Transverse colon (tissue), 4 donors: Measurements from ENCODE around the gene PCGF1. TPM values are rescaled to one million over a fixed set of nuclear protein-coding genes. Genes with fewer than 3 reads are reported as not detected.
"Not testable (repeated sequence)": the region's sequence is repeated elsewhere in the genome, so short reads cannot be mapped to it uniquely, and the experiment has no call there.

Experiments
- DNase-seq: peaks from one replicate; pipeline ENCODE4 v3.0.0-alpha.2; 2019
- H3K27ac ChIP-seq, 4 donors: fragments of 200-600 bp; sonication (generic); 2 replicates each; pipeline ENCODE4 v1.5.1; 2016 to 2018; ENCODE audit warnings: inconsistent platforms in 4 of 4
- H3K27me3 ChIP-seq: fragments of 200-600 bp; sonication (generic); 2 replicates; pipeline ENCODE4 v1.5.1; 2017; ENCODE audit warnings: inconsistent platforms
- H3K36me3 ChIP-seq, 4 donors: fragments of 200-600 bp; sonication (generic); 2 replicates each; pipeline ENCODE4 v1.5.1; 2017 to 2019; ENCODE audit warnings: inconsistent platforms in 4 of 4
- H3K4me1 ChIP-seq, 4 donors: fragments of 200-600 bp; sonication (generic); 2 replicates each; pipeline ENCODE4 v1.5.1; 2017 to 2020; ENCODE audit warnings: inconsistent platforms in 4 of 4
- H3K4me3 ChIP-seq, 4 donors: fragments of 200-600 bp; sonication (generic); 1 replicate in 1 of 4; 2 replicates in 3 of 4; pipeline versions ENCODE4 v1.5.1 to v1.6.1; 2017 to 2019; ENCODE audit warnings: inconsistent platforms in 4 of 4
- H3K9me3 ChIP-seq, 2 donors: fragments of 200-600 bp; sonication (generic); 2 replicates each; pipeline ENCODE4 v1.5.1; 2017 to 2019; ENCODE audit warnings: inconsistent platforms in 2 of 2
- EP300 ChIP-seq: sonication (generic); formaldehyde crosslinking; IDR thresholded peaks from one replicate; pipeline ENCODE4 v1.6.1; 2017; ENCODE audit warnings: antibody characterized with exemption, low read depth
- POLR2A ChIP-seq: fragments of 450-650 bp; IDR thresholded peaks from one replicate; pipeline ENCODE4 v1.6.1; 2016; ENCODE audit warnings: antibody characterized with exemption, mild to moderate bottlenecking, moderate library complexity
- POLR2AphosphoS5 ChIP-seq, 3 donors: sonication (generic); formaldehyde crosslinking; IDR thresholded peaks; one replicate each; pipeline ENCODE4 v1.6.1; 2016; ENCODE audit warnings: antibody characterized with exemption in 3 of 3
- WGBS, 2 donors: methylation state at CpG; one replicate each; pipeline ENCODE4 v1.1.5; 2018; ENCODE audit warnings: low coverage in 1 of 2; 5-methylcytosine and 5-hydroxymethylcytosine counted together
- in situ Hi-C, 4 donors: fragments of 200-750 bp; cut with MboI; loops; one replicate each; pipeline versions ENCODE4 v1.15.0 to v1.15.1; 2017; ENCODE audit warnings: low sequenced_read_pairs in 3 of 4, low pct_ligation_motif_present in 1 of 4, low pct_unique_long_range_greater_than_20kb in 1 of 4
- intact Hi-C: fragments of 100-400 bp; cut with DNase I; formaldehyde crosslinking; loops from one replicate; pipeline ENCODE4 v1.15.1; 2023; ENCODE audit warnings: low total_unique reads
- total RNA-seq, 4 donors: library from RNA; depleted of rRNA; stranded (reverse); fragments of >200 nt; gene quantifications; one replicate each; pipeline ENCODE4 v1.1.0, GENCODE V29; 2016
- TF ChIP-seq, protein P1 (sequence below), 5 experiments: fragments of 200-600 bp in 3 of 5; fragments of 450-650 bp in 2 of 5; sonication (generic) in 3 of 5; IDR thresholded peaks; 1 replicate in 2 of 5; 2 replicates in 3 of 5; pipeline ENCODE4 v1.5.1; 2016 to 2017; ENCODE audit warnings: antibody characterized with exemption in 5 of 5, inconsistent platforms in 3 of 5, mild to moderate bottlenecking in 2 of 5, moderate library complexity in 1 of 5

The PCGF1 gene
- total RNA-seq, 4 donors from 2014 or later = 3.7 to 23.9 (median 19.3) TPM

DNA sequence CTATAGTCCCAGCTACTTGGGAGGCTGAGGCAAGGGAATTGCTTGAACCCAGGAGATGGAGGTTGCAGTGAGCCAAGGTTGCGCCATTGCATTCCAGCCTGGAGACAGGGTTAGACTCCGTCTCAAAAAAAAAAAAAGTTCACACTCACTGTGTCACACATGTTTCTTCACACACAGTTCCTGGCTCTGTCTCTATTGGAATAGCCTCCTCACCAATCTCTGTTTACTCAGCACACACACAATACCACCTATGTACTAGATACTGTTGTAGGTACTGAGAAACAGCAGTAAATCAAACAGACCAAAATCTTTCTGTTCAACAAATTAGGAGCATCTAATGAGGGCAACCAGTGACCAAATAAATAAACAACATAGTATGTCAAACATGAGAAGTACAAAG lies 21.4 kb downstream of the PCGF1 start:
- Histone ChIP-seq H3K36me3 (peaks cover 0 to 21% (median 10%) of the 10 kb centered on the region in 4 donors), H3K9me3 (no peaks in the 10 kb centered on the region), H3K4me1 (peaks cover 12 to 22% (median 17%) of the 10 kb centered on the region in 4 donors), H3K4me3 (no peak overlapping the region), H3K27ac (no peak overlapping the region), H3K27me3 (no peaks in the 10 kb centered on the region)
- in situ Hi-C loops (loop anchor here (5.0 to 25.0 kb wide), 3 partner anchors 96 to 101 kb away; no protein-coding TSS in a partner anchor), intact Hi-C loops (no loop called here)
- TF ChIP-seq POLR2AphosphoS5 (IDR thresholded peaks at IDR 0.05) (no peak), EP300 (no peak)
- TF ChIP-seq, protein P1, sequence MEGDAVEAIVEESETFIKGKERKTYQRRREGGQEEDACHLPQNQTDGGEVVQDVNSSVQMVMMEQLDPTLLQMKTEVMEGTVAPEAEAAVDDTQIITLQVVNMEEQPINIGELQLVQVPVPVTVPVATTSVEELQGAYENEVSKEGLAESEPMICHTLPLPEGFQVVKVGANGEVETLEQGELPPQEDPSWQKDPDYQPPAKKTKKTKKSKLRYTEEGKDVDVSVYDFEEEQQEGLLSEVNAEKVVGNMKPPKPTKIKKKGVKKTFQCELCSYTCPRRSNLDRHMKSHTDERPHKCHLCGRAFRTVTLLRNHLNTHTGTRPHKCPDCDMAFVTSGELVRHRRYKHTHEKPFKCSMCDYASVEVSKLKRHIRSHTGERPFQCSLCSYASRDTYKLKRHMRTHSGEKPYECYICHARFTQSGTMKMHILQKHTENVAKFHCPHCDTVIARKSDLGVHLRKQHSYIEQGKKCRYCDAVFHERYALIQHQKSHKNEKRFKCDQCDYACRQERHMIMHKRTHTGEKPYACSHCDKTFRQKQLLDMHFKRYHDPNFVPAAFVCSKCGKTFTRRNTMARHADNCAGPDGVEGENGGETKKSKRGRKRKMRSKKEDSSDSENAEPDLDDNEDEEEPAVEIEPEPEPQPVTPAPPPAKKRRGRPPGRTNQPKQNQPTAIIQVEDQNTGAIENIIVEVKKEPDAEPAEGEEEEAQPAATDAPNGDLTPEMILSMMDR (IDR thresholded peaks at IDR 0.05) = no peak
- WGBS, 2 donors = 90 to 96% methylated on average over 2 of the region's 2 CpGs
- DNase-seq = no peak

DNA sequence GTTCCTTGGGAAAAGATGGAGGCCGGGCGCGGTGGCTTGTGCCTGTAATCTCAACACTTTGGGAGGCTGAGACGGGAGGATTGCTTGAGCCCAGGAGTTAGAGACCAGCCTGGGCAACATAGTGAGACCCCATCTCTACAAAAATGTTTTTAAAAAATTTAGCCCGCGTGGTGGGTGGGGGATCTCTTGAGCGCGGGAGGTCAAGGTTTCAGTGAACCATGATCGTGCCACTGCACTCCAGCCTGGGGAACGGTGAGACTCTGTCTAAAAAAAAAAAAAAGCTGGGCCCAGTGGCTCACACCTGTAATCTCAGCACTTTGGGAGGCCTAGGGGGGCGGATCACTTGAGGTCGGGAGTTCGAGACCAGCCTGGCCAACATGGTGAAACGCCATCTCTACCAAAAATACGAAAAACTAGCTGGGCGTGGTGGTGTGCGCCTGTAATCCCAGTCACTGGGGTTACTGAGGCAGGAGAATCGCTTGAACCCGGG lies 23.8 kb downstream of the PCGF1 start:
- DNase-seq, H3K27me3 ChIP-seq, H3K9me3 ChIP-seq: not testable (repeated sequence)
- H3K36me3 ChIP-seq = peaks cover 0 to 11% (median 4%) of the 10 kb centered on the region in 4 donors
- H3K4me1 ChIP-seq = peaks cover 15 to 29% (median 23%) of the 10 kb centered on the region in 4 donors
- 82 to 88% methylated on average over 16 to 19 of the region's 19 CpGs for WGBS, 2 donors
- peak overlapping the region in 3 of 4 donors; percentile 93 to 97 (median 94) for H3K27ac ChIP-seq
- in situ Hi-C loops (loop anchor here in 3 of 4 donors (10.0 to 25.0 kb wide), 2 partner anchors 101 to 104 kb away; no protein-coding TSS in a partner anchor), intact Hi-C loops (loop anchor here (2.0 to 5.0 kb wide), 3 partner anchors 23 to 104 kb away; partner anchors contain the start of gene PCGF1)
- H3K4me3 ChIP-seq = peak overlapping the region; percentile 72 to 88 (median 82)

DNA sequence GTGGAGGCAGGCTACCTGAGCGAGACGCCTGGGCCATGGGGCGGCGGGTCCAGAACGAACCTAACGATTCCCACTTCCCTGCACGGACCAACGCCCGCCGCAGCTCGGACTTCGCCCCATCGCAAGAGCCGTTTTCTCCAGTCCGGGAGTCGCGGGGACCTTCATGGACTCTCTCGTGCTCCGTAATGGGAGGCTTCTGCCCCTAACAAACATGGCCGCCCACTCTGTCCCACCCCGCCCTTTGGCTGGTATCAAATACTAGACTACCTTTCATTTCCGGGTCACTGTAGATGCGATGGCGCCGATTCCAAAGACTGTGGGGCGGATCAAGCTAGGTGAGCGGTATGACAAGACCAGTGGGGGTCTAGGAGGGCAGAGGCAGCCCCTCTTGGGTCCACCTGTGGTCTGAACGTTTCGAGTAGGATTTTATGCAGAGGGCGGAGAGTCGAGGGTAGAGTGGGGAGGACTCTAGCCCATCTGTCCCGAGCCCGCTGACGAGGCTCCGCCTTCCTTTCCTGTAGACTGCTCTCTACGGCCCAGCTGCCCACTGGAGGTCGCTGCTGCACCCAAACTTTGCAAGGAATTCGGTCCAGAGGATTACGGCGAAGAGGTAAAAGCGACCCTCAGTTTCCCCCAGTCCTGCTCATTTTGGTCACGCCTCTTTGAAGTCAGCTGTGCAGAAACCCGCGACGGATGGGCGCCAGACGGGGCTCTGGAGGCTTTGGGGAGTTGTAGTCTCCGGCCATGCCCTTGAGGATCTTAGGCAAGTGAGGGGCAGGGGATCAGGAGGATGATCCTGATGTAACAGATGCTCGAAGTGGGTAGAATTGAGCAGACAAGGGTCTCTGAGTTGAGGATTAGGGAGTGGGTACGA lies 24.5 kb downstream of the PCGF1 start, which contains the start of the genes CCDC142 and TTC31:
Gene CCDC142, minus strand, starts transcription at position 198 of the 874 bp plus-strand sequence. Its CDS starts 161 bp downstream, at position 37.
Gene TTC31, plus strand, starts transcription at position 281 of the 874 bp plus-strand sequence. Its CDS starts 15 bp downstream, at position 296.
- intact Hi-C loops = loop anchor here (2.0 to 5.0 kb wide), 2 partner anchors 48 to 104 kb away; no protein-coding TSS in a partner anchor
- WGBS, 2 donors = 0% methylated on average over 1 to 19 of the region's 50 CpGs
- in situ Hi-C loops = loop anchor here in 3 of 4 donors (10.0 to 25.0 kb wide), 2 partner anchors 102 to 104 kb away; no protein-coding TSS in a partner anchor
- TF ChIP-seq EP300 (no peak), POLR2A (peak; percentile 79), POLR2AphosphoS5 (IDR thresholded peaks at IDR 0.05) (peak; percentile 61 to 81 (median 66))
- TF ChIP-seq, protein P1 (IDR thresholded peaks at IDR 0.05) = peak; percentile 82 to 94 (median 88)
- Histone ChIP-seq H3K4me3 (peak within 1 kb of the TSS; percentile 72 to 88 (median 82)), H3K9me3 (no peaks in the 10 kb centered on the region), H3K27me3 (no peaks in the 10 kb centered on the region), H3K36me3 (peaks cover 0 to 11% (median 4%) of the 10 kb centered on the region in 4 donors), H3K27ac (peak within 1 kb of the TSS; percentile 88 to 97 (median 94)), H3K4me1 (peaks cover 15 to 29% (median 23%) of the 10 kb centered on the region in 4 donors)
- peak; percentile 97 for DNase-seq

DNA sequence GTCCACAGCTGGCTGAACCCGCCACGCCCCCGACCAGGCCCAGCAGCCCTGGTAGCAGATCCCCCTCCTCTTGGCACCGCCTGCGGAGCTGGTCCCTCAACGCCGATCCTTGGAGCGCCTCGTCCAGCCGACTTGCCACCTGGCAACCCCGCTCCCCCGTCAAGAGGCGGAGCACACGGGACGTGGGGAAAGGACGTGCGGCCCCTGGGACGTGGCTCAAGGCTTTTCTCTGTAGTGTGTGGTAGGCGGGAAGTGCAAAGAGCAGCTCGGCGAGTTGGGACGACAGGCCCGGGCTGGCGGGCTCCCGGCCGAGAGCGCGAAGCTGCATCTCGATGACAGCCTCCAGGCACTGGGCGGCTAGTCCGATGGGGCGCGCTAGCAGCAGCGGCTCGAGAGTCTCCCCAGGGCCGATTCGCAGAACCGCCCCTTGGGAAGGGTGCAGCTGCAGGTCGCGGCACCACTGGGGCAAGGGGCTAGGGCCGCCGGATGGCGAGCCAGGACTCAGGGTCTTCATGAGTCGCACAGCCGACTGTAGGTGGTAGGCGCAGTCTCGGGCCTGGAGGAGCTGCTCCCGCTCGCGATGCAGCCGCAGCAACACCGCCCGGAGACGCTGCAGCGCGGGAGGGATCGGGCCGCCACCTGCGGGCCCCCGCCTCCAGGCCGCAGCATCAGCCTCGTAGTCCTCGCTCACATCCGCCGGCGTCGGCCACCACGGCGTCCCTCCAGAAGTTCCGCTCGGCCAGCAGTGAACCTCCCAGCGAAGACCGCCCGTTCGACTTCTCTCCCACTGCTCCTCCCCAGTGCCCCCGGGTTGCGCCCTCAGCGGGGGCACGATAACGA lies 25.3 kb downstream of the PCGF1 start:
- Histone ChIP-seq H3K4me3 (peak overlapping the region; percentile 72 to 88 (median 82)), H3K27me3 (no peaks in the 10 kb centered on the region), H3K27ac (peak overlapping the region; percentile 88 to 97 (median 94)), H3K36me3 (peaks cover 0 to 11% (median 4%) of the 10 kb centered on the region in 4 donors), H3K4me1 (peaks cover 15 to 29% (median 23%) of the 10 kb centered on the region in 4 donors), H3K9me3 (no peaks in the 10 kb centered on the region)
- intact Hi-C loops (loop anchor here (2.0 to 5.0 kb wide), 2 partner anchors 49 to 105 kb away; no protein-coding TSS in a partner anchor), in situ Hi-C loops (loop anchor here in 3 of 4 donors (10.0 to 25.0 kb wide), 2 partner anchors 103 to 105 kb away; no protein-coding TSS in a partner anchor)
- WGBS, 2 donors = 2% methylated on average over 66 of the region's 80 CpGs; no CpG with 5 or more reads in 1 of the 2 donors
- TF ChIP-seq EP300 (no peak), POLR2AphosphoS5 (IDR thresholded peaks at IDR 0.05) (no peak), POLR2A (no peak)
- TF ChIP-seq, protein P1 (IDR thresholded peaks at IDR 0.05) = no peak
- DNase-seq = peak; percentile 35
